Suprapubic skin (tissue), 3 donors: ENCODE results near the gene APOO.

Experiments
- CTCF ChIP-seq, 2 donors: fragments of 200-600 bp in 1 of 2; fragments of 450-650 bp in 1 of 2; sonication (generic) in 1 of 2; IDR thresholded peaks; one replicate each; pipeline ENCODE4 v1.5.1; 2016 to 2019; ENCODE audit warnings: antibody characterized with exemption in 2 of 2, mild to moderate bottlenecking in 1 of 2, moderate library complexity in 1 of 2
- POLR2A ChIP-seq, 2 donors: fragments of 450-650 bp; IDR thresholded peaks; one replicate each; pipeline ENCODE4 v1.6.1; 2017; ENCODE audit warnings: antibody characterized with exemption in 2 of 2, mild to moderate bottlenecking in 2 of 2, moderate library complexity in 2 of 2

GRCh38 chrX:23838953-23839352 is 68.8 kb downstream of the APOO start:
- TF ChIP-seq CTCF (IDR thresholded peaks at IDR 0.05), result no peak
- no peak for TF ChIP-seq POLR2A (IDR thresholded peaks at IDR 0.05)
